HFFc6 (cell line): ENCODE data around the gene WDR27. TPM values are rescaled to one million over a fixed set of nuclear protein-coding genes. Genes with fewer than 3 reads are reported as not detected.

Experiments used
- DNase-seq: peaks from one replicate; pipeline ENCODE4 v3.0.0-alpha.2; 2018
- H3K27ac Mint-ChIP-seq: 2 replicates; pipeline ENCODE4 v1.8.0; 2020; ENCODE audit warnings: mild to moderate bottlenecking, mixed read lengths
- H3K27me3 Mint-ChIP-seq: 2 replicates; pipeline ENCODE4 v1.8.0; 2021; ENCODE audit warnings: mild to moderate bottlenecking, moderate library complexity, mixed read lengths; ENCODE audit not compliant: insufficient read depth
- H3K36me3 Mint-ChIP-seq: 2 replicates; pipeline ENCODE4 v1.8.0; 2021; ENCODE audit warnings: low read depth, mixed read lengths
- H3K4me1 Mint-ChIP-seq: 2 replicates; pipeline ENCODE4 v1.8.0; 2020; ENCODE audit warnings: low read depth, mixed read lengths
- H3K4me3 Mint-ChIP-seq: 2 replicates; pipeline ENCODE4 v1.8.0; 2020; ENCODE audit warnings: mild to moderate bottlenecking, moderate library complexity, mixed read lengths
- H3K9me3 Mint-ChIP-seq: 2 replicates; pipeline ENCODE4 v1.8.0; 2020; ENCODE audit warnings: mild to moderate bottlenecking, mixed read lengths
- total RNA-seq, 6 experiments: library from RNA; stranded (reverse); fragmentation: NEBNext Ultra II Directional; extraction: Animal tissue kit (Norgen Biotek cat#: 25700); gene quantifications; 2 replicates in 1 of 6; 3 replicates in 5 of 6; pipeline ENCODE4 v1.2.3, GENCODE V29; 2021
- TF ChIP-seq, protein P1 (sequence below): fragments of 200-600 bp; sonication (generic); IDR thresholded peaks from 2 replicates; pipeline ENCODE4 v1.5.0; 2021; ENCODE audit warnings: antibody characterized with exemption, mild to moderate bottlenecking

WDR27 gene
- total RNA-seq, 6 experiments from 2014 or later: 10.0 to 15.8 (median 12.1) TPM

- peaks cover 13% of the 10 kb centered on the region for H3K36me3 Mint-ChIP-seq
Observed at GRCh38 chr6:169564453-169565240, 137.2 kb downstream of the WDR27 start.

GRCh38 chr6:169561665-169562064 lies 140.2 kb downstream of the WDR27 start:
- Mint-ChIP-seq H3K36me3 (peaks cover 13% of the 10 kb centered on the region), H3K27me3 (peaks cover 3% of the 10 kb centered on the region), H3K27ac (no peak overlapping the region), H3K4me1 (peaks cover 21% of the 10 kb centered on the region), H3K9me3 (peaks cover 7% of the 10 kb centered on the region), H3K4me3 (no peak overlapping the region)
- TF ChIP-seq, protein P1, sequence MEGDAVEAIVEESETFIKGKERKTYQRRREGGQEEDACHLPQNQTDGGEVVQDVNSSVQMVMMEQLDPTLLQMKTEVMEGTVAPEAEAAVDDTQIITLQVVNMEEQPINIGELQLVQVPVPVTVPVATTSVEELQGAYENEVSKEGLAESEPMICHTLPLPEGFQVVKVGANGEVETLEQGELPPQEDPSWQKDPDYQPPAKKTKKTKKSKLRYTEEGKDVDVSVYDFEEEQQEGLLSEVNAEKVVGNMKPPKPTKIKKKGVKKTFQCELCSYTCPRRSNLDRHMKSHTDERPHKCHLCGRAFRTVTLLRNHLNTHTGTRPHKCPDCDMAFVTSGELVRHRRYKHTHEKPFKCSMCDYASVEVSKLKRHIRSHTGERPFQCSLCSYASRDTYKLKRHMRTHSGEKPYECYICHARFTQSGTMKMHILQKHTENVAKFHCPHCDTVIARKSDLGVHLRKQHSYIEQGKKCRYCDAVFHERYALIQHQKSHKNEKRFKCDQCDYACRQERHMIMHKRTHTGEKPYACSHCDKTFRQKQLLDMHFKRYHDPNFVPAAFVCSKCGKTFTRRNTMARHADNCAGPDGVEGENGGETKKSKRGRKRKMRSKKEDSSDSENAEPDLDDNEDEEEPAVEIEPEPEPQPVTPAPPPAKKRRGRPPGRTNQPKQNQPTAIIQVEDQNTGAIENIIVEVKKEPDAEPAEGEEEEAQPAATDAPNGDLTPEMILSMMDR: no peak
- no peak for DNase-seq

More at GRCh38 chr6:169564453-169565240, 137.2 kb downstream of the WDR27 start:
- TF ChIP-seq, protein P1: no peak
- no peak overlapping the region for H3K27ac Mint-ChIP-seq
- DNase-seq: no peak
- H3K4me1 Mint-ChIP-seq: peaks cover 8% of the 10 kb centered on the region
- H3K27me3 Mint-ChIP-seq: peaks cover 3% of the 10 kb centered on the region
- peaks cover 7% of the 10 kb centered on the region for H3K9me3 Mint-ChIP-seq
- no peak overlapping the region for H3K4me3 Mint-ChIP-seq

- H3K36me3 Mint-ChIP-seq: peaks cover 13% of the 10 kb centered on the region
Observed at GRCh38 chr6:169559592-169559991, 142.2 kb downstream of the WDR27 start.

DNA sequence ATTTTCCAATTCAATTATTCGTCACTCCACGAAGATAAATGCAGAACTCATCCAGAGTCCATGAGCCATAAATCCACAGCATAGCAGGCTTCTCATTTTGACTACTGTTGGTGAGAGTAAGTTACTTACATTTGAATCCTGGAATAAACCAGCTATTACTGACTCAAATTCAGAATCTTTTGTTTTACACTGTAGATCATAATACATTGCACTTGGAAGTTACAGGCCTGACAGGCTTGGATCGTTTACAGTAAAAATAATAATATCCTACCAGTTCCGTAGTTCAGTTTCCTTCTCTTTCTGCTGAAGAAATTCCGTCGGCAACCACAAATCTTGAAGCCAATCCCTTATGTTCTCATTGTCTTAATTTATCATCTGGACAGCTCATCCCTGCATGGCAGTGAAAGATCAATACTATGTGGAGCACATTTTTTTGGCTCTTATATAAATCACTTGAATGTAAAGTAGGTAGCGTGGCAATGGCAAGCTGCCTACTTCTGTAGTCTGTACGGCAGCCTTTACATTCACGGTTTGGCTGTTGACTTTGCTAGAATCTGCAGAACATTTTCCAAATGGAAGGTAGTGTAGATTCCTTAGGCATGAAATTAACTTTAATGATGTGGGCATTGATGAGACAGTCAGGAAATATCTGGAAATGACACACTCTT lies 142.9 kb downstream of the WDR27 start:
- H3K36me3 Mint-ChIP-seq: peaks cover 13% of the 10 kb centered on the region
- peaks cover 21% of the 10 kb centered on the region for H3K4me1 Mint-ChIP-seq
- H3K27me3 Mint-ChIP-seq: peaks cover 3% of the 10 kb centered on the region
- peak overlapping the region; percentile 49; the same call in 1 of the 2 replicates for H3K4me3 Mint-ChIP-seq
- H3K9me3 Mint-ChIP-seq: peaks cover 7% of the 10 kb centered on the region
- TF ChIP-seq, protein P1: no peak
- H3K27ac Mint-ChIP-seq: peak overlapping the region; percentile 31; the same call in 1 of the 2 replicates
- peak; percentile 54 for DNase-seq

More at GRCh38 chr6:169559592-169559991, 142.2 kb downstream of the WDR27 start:
- Mint-ChIP-seq H3K27ac (no peak overlapping the region), H3K4me3 (no peak overlapping the region), H3K9me3 (peaks cover 7% of the 10 kb centered on the region), H3K27me3 (peaks cover 3% of the 10 kb centered on the region), H3K4me1 (peaks cover 21% of the 10 kb centered on the region)
- TF ChIP-seq, protein P1: no peak
- no peak for DNase-seq

GRCh38 chr6:169558378-169558773 lies 143.5 kb downstream of the WDR27 start:
- H3K4me1 Mint-ChIP-seq: peaks cover 21% of the 10 kb centered on the region
- H3K36me3 Mint-ChIP-seq: peaks cover 13% of the 10 kb centered on the region
- no peak for DNase-seq
- no peak overlapping the region; the same call in 1 of the 2 replicates for H3K4me3 Mint-ChIP-seq
- TF ChIP-seq, protein P1: no peak
- peaks cover 3% of the 10 kb centered on the region for H3K27me3 Mint-ChIP-seq
- H3K27ac Mint-ChIP-seq: peak overlapping the region; percentile 31; the same call in 1 of the 2 replicates
- H3K9me3 Mint-ChIP-seq: peaks cover 7% of the 10 kb centered on the region
